IMR-90 (cell line): Measurements from ENCODE around the gene TXNRD1. TPM values are rescaled to one million over a fixed set of nuclear protein-coding genes. Genes with fewer than 3 reads are reported as not detected.

Experiments used
- ATAC-seq: fragments of 200-7000 bp; cut with Tn5 transposase; 2 replicates; pipeline ENCODE4 v1.9.1; 2020; ENCODE audit warnings: low read depth, mild to moderate bottlenecking, moderate library complexity
- BruUV-seq: library from RNA; stranded (reverse); fragments of 400-500 nt; replicated peaks from 2 replicates; lab custom pipeline; 2021; lab: Mats Ljungman, UMichigan
- CTCF ChIA-PET: fragments of 300-600 bp; formaldehyde crosslinking; extraction: SDS; loops from one replicate; lab custom pipeline; 2021; ENCODE audit warnings: antibody characterized with exemption; lab: Yijun Ruan, JAX
- POLR2A ChIA-PET: fragments of 300-600 bp; sonication (Branson Sonifier 250); formaldehyde crosslinking; loops from one replicate; lab custom pipeline; 2022; ENCODE audit warnings: antibody characterized with exemption; ENCODE audit not compliant: unreplicated experiment; lab: Charles Lee
- DNase-seq: peaks from one replicate; pipeline ENCODE4 v3.0.0; 2013
- H2AFZ ChIP-seq: replicated peaks from 2 replicates; pipeline ENCODE3; 2013; ENCODE audit warnings: low read length, mild to moderate bottlenecking; ENCODE audit not compliant: poor library complexity
- H2AK5ac ChIP-seq: 2 replicates; pipeline ENCODE4 v1.6.1; 2013; ENCODE audit warnings: low read depth, low read length, inconsistent platforms
- H2AK9ac ChIP-seq: replicated peaks from 2 replicates; pipeline ENCODE3; 2013; ENCODE audit warnings: mild to moderate bottlenecking, low read depth, low read length, moderate library complexity; ENCODE audit not compliant: poor library complexity
- H2BK120ac ChIP-seq: 2 replicates; pipeline ENCODE4 v1.6.1; 2013; ENCODE audit warnings: low read depth, low read length, inconsistent platforms
- H2BK15ac ChIP-seq: 3 replicates; pipeline ENCODE4 v1.6.1; 2013; ENCODE audit warnings: low read depth, low read length, inconsistent platforms
- H2BK20ac ChIP-seq: 2 replicates; pipeline ENCODE4 v1.6.1; 2013; ENCODE audit warnings: low read depth, mild to moderate bottlenecking, inconsistent platforms, low read length, moderate library complexity
- H2BK5ac ChIP-seq: 2 replicates; pipeline ENCODE4 v1.6.1; 2013; ENCODE audit warnings: mild to moderate bottlenecking, low read depth, low read length, inconsistent platforms; ENCODE audit not compliant: poor library complexity, severe bottlenecking
- H3K14ac ChIP-seq: replicated peaks from 2 replicates; pipeline ENCODE4 v1.6.1; 2013; ENCODE audit warnings: low read depth, low read length, inconsistent platforms
- H3K18ac ChIP-seq: 2 replicates; pipeline ENCODE4 v1.6.1; 2013; ENCODE audit warnings: low read depth, low read length, control low read depth
- H3K23ac ChIP-seq: 2 replicates; pipeline ENCODE4 v1.6.1; 2013; ENCODE audit warnings: low read depth, low read length, inconsistent platforms
- H3K27ac ChIP-seq: 2 replicates; pipeline ENCODE4 v1.5.1; 2013; ENCODE audit warnings: mild to moderate bottlenecking, control low read depth, low read length; ENCODE audit not compliant: insufficient read depth
- H3K27me3 ChIP-seq: 2 replicates; pipeline ENCODE4 v1.6.1; 2013; ENCODE audit warnings: low read length; ENCODE audit not compliant: control insufficient read depth, insufficient read depth
- H3K36me3 ChIP-seq: 2 replicates; pipeline ENCODE4 v1.6.1; 2013; ENCODE audit warnings: low read length, mixed read lengths; ENCODE audit not compliant: control insufficient read depth, insufficient read depth
- H3K4ac ChIP-seq: 2 replicates; pipeline ENCODE4 v1.6.1; 2013; ENCODE audit warnings: low read depth, low read length, inconsistent platforms
- H3K4me1 ChIP-seq: 2 replicates; pipeline ENCODE4 v1.6.1; 2013; ENCODE audit warnings: low read length, mixed read lengths; ENCODE audit not compliant: control insufficient read depth, insufficient read depth
- H3K4me2 ChIP-seq: 2 replicates; pipeline ENCODE4 v1.6.1; 2013; ENCODE audit warnings: low read depth, mild to moderate bottlenecking, control low read depth, low read length, moderate library complexity
- H3K4me3 ChIP-seq: 2 replicates; pipeline ENCODE4 v1.5.1; 2013; ENCODE audit warnings: low read depth, mild to moderate bottlenecking, control low read depth, low read length, moderate library complexity; ENCODE audit not compliant: insufficient read depth
- H3K56ac ChIP-seq: 2 replicates; pipeline ENCODE4 v1.6.1; 2013; ENCODE audit warnings: low read length, inconsistent platforms; ENCODE audit not compliant: insufficient read depth; ENCODE audit errors: extremely low read depth
- H3K79me1 ChIP-seq, 2 experiments: 2 replicates each; pipeline ENCODE4 v1.6.1; 2013; ENCODE audit warnings: low read length in 2 of 2, inconsistent platforms in 1 of 2, low read depth in 1 of 2
- H3K9ac ChIP-seq: 2 replicates; pipeline ENCODE4 v1.6.1; 2013; ENCODE audit warnings: low read depth, low read length, control low read depth
- H3K9me1 ChIP-seq: 2 replicates; pipeline ENCODE4 v1.6.1; 2013; ENCODE audit warnings: low read length, inconsistent platforms; ENCODE audit not compliant: insufficient read depth
- H3K9me3 ChIP-seq: 2 replicates; pipeline ENCODE4 v1.6.1; 2013; ENCODE audit warnings: low read length; ENCODE audit not compliant: control insufficient read depth, insufficient read depth
- H4K20me1 ChIP-seq: 2 replicates; pipeline ENCODE4 v1.6.1; 2013; ENCODE audit warnings: low read length, inconsistent platforms; ENCODE audit not compliant: insufficient read depth
- H4K5ac ChIP-seq: 2 replicates; pipeline ENCODE4 v1.6.1; 2013; ENCODE audit warnings: mild to moderate bottlenecking, low read depth, low read length, control low read depth
- H4K8ac ChIP-seq, 2 experiments: 2 replicates each; pipeline ENCODE4 v1.6.1; 2013; ENCODE audit warnings: low read depth in 2 of 2, low read length in 2 of 2, control low read depth in 1 of 2, inconsistent platforms in 1 of 2
- H4K91ac ChIP-seq: 2 replicates; pipeline ENCODE4 v1.6.1; 2013; ENCODE audit warnings: low read depth, low read length, inconsistent platforms; ENCODE audit not compliant: insufficient read depth
- BHLHE40 ChIP-seq: fragments of 150-350 bp; IDR thresholded peaks from 2 replicates; pipeline ENCODE4 v1.6.1; 2016; ENCODE audit warnings: mild to moderate bottlenecking, low read depth, low read length
- CEBPB ChIP-seq: IDR thresholded peaks from 2 replicates; pipeline ENCODE4 v1.6.1; 2012; ENCODE audit warnings: low read depth, low read length, improper control_type of control experiment
- CHD1 ChIP-seq: IDR thresholded peaks from 2 replicates; pipeline ENCODE4 v1.6.1; 2012; ENCODE audit warnings: low read depth, low read length, improper control_type of control experiment
- ELK1 ChIP-seq: fragments of 150-350 bp; IDR thresholded peaks from 2 replicates; pipeline ENCODE4 v1.6.1; 2016; ENCODE audit warnings: low read depth, mild to moderate bottlenecking, low read length, moderate library complexity, borderline replicate concordance
- FOS ChIP-seq: fragments of 150-350 bp; IDR thresholded peaks from 2 replicates; pipeline ENCODE4 v1.6.1; 2016; ENCODE audit warnings: low read depth, low read length
- MAFK ChIP-seq: IDR thresholded peaks from 2 replicates; pipeline ENCODE4 v1.6.1; 2012; ENCODE audit warnings: low read depth, low read length, improper control_type of control experiment
- MAZ ChIP-seq: IDR thresholded peaks from 2 replicates; pipeline ENCODE4 v1.6.1; 2012; ENCODE audit warnings: low read depth, mild to moderate bottlenecking, low read length, improper control_type of control experiment, moderate library complexity, borderline replicate concordance
- MXI1 ChIP-seq: IDR thresholded peaks from 2 replicates; pipeline ENCODE4 v1.6.1; 2012; ENCODE audit warnings: low read depth, mild to moderate bottlenecking, low read length, moderate library complexity, borderline replicate concordance
- RAD21 ChIP-seq: IDR thresholded peaks from 2 replicates; pipeline ENCODE4 v1.6.1; 2012; ENCODE audit warnings: low read length, improper control_type of control experiment
- RCOR1 ChIP-seq: IDR thresholded peaks from 2 replicates; pipeline ENCODE4 v1.6.1; 2012; ENCODE audit warnings: mild to moderate bottlenecking, low read length, improper control_type of control experiment; ENCODE audit not compliant: insufficient replicate concordance
- RFX5 ChIP-seq: IDR thresholded peaks from 2 replicates; pipeline ENCODE4 v1.8.0; 2012; ENCODE audit warnings: low read depth, mild to moderate bottlenecking, low read length, moderate library complexity
- SMC3 ChIP-seq: fragments of 150-350 bp; IDR thresholded peaks from 2 replicates; pipeline ENCODE4 v1.6.1; 2016; ENCODE audit warnings: low read depth, mild to moderate bottlenecking, antibody characterized with exemption, low read length, moderate library complexity
- WGBS, 2 experiments: methylation state at CpG; one replicate each; pipeline versions ENCODE4 v1.1.5 to v1.1.7; 2013; ENCODE audit warnings: missing lambda C conversion rate in 2 of 2; ENCODE audit not compliant: insufficient read length in 1 of 2; ENCODE audit errors: extremely low coverage in 2 of 2; 5-methylcytosine and 5-hydroxymethylcytosine counted together
- dilution Hi-C: fragments of 300-500 bp; cut with HindIII; formaldehyde crosslinking; loops from one replicate; pipeline ENCODE4 v1.14.3; 2018; ENCODE audit warnings: low sequenced_read_pairs; ENCODE audit not compliant: unreplicated experiment
- in situ Hi-C: fragments of 300-500 bp; cut with MboI; formaldehyde crosslinking; loops from 3 replicates; pipeline ENCODE4 v1.14.3; 2019; ENCODE audit warnings: low sequenced_read_pairs, inconsistent platforms, mixed read lengths
- intact Hi-C: fragments of 100-400 bp; cut with micrococcal nuclease; formaldehyde crosslinking; loops from 2 replicates; pipeline ENCODE4 v1.10.0; 2022
- polyA plus RNA-seq, 3 experiments: library from polyadenylated mRNA; depleted of rRNA; stranded (reverse); fragments of >200 nt; gene quantifications; 2 replicates each; pipeline ENCODE4 v1.2.3, GENCODE V29; 2012; ENCODE audit warnings: low replicate concordance in 1 of 3
- total RNA-seq: library from RNA; depleted of rRNA; stranded (reverse); fragments of >200 nt; gene quantifications from 2 replicates; pipeline ENCODE4 v1.2.3, GENCODE V29; 2012
- TF ChIP-seq, protein P1 (sequence below): conservative IDR thresholded peaks from 2 replicates; pipeline ENCODE4 v1.5.1; 2012; ENCODE audit warnings: mild to moderate bottlenecking, low read depth, low read length, improper control_type of control experiment

The TXNRD1 gene
- total and polyA plus RNA-seq, 2 of the 4 experiments (the other 2 are of a cell fraction): 379 to 582 TPM

DNA sequence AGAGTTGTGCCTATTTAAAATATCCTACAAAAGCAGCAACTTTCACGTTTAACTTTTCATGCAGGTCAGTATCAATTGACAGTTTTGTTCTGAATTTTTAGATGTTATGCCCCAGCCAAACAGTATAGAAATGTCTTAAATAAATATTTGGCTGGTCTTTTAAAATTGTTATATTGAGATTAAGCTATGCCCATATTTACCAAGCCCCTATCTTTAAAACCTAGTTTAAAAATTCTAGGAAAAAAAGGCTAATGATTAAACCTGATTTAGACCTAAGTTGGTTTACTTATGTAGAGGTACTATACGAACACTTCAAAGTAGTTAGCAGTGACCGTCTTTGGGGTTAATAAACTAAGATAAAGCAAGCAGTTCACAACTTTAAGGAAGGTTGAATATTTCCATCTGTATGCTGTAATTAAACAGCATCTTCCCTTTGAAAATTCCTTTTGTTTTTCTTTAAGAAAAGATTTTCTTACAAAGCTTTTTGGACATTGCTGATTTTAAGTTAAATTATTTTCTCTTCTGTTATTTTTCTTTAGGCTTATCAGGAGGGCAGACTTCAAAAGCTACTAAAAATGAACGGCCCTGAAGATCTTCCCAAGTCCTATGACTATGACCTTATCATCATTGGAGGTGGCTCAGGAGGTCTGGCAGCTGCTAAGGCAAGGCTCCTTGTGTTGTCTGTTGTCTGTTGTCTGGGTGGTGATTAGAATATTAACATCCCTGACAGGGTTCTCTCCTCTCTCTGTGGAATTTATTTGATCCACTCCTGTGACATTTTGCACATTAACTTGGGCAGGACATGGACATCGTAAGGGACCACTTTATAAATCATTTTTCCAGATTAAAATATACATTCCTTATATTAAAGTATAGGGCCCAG is 95.4 kb downstream of the TXNRD1 start (continued):
- TF ChIP-seq CHD1: no peak

- H3K9ac ChIP-seq: no peak overlapping the region
- H3K18ac ChIP-seq: no peak overlapping the region
- peaks cover 87% of the 10 kb centered on the region for H4K20me1 ChIP-seq
- H3K4ac ChIP-seq: no peak overlapping the region
- H4K5ac ChIP-seq: no peak overlapping the region
- ChIA-PET POLR2A (no interaction called here), CTCF (interaction anchor here (0.6 kb wide), 1 partner anchor 601 kb away, joined by 3 read pairs; no protein-coding TSS in a partner anchor)
- no peak overlapping the region for H4K8ac ChIP-seq
- H4K91ac ChIP-seq: no peak overlapping the region
- no peak for TF ChIP-seq CEBPB
- no peak for TF ChIP-seq RCOR1
- no peak for TF ChIP-seq SMC3
- no peak for TF ChIP-seq BHLHE40
- TF ChIP-seq MAFK: no peak
- no peak for TF ChIP-seq MAZ
- TF ChIP-seq ELK1: no peak
- no peak for TF ChIP-seq RFX5
- TF ChIP-seq RAD21: no peak
- TF ChIP-seq MXI1: no peak
- TF ChIP-seq FOS: no peak
- TF ChIP-seq, protein P1, sequence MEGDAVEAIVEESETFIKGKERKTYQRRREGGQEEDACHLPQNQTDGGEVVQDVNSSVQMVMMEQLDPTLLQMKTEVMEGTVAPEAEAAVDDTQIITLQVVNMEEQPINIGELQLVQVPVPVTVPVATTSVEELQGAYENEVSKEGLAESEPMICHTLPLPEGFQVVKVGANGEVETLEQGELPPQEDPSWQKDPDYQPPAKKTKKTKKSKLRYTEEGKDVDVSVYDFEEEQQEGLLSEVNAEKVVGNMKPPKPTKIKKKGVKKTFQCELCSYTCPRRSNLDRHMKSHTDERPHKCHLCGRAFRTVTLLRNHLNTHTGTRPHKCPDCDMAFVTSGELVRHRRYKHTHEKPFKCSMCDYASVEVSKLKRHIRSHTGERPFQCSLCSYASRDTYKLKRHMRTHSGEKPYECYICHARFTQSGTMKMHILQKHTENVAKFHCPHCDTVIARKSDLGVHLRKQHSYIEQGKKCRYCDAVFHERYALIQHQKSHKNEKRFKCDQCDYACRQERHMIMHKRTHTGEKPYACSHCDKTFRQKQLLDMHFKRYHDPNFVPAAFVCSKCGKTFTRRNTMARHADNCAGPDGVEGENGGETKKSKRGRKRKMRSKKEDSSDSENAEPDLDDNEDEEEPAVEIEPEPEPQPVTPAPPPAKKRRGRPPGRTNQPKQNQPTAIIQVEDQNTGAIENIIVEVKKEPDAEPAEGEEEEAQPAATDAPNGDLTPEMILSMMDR: no peak
- no peak for TF ChIP-seq CHD1
- no peak overlapping the region for H2BK120ac ChIP-seq
- no peak overlapping the region for H2BK20ac ChIP-seq
- H3K56ac ChIP-seq: no peak overlapping the region
- no peak overlapping the region for H2AK9ac ChIP-seq
- no peak overlapping the region for H3K14ac ChIP-seq
- no peaks in the 10 kb centered on the region for H3K27me3 ChIP-seq
- peaks cover 9% of the 10 kb centered on the region for H3K9me1 ChIP-seq
- no peak overlapping the region for H3K4me2 ChIP-seq
- peaks cover 46% of the 10 kb centered on the region for H3K36me3 ChIP-seq
- in situ Hi-C loops: no loop called here
- no peak for DNase-seq
- no CpG with 5 or more reads among the region's 1 CpG for WGBS, 2 experiments
- dilution Hi-C loops: no loop called here
- H3K4me3 ChIP-seq: no peak overlapping the region
- no peak overlapping the region for H2BK5ac ChIP-seq
- no peak overlapping the region for H3K27ac ChIP-seq
- no peak overlapping the region for H2AFZ ChIP-seq
- intact Hi-C loops: no loop called here
- H3K9me3 ChIP-seq: no peaks in the 10 kb centered on the region
- no TSS peak for BruUV-seq
- H2AK5ac ChIP-seq: no peak overlapping the region
- H3K23ac ChIP-seq: peak overlapping the region; percentile 45; the same call in 1 of the 2 replicates
- no peak overlapping the region for H2BK15ac ChIP-seq
- no peak for ATAC-seq
- H3K79me1 ChIP-seq: peaks cover 22 to 52% of the 10 kb centered on the region in 2 experiments
- H3K4me1 ChIP-seq: peaks cover 17% of the 10 kb centered on the region
Measured at GRCh38 chr12:104312202-104312601, 96.6 kb downstream of the TXNRD1 start.
